ENCODE data around the gene SLCO4C1. TPM values are rescaled to one million over a fixed set of nuclear protein-coding genes. Genes with fewer than 3 reads are reported as not detected.
A peak's percentile ranks its signal among the peaks of the same experiment; 100 is the strongest.

Gene SLCO4C1
- total RNA-seq, 1 donor from 2014 or later: 18.0 TPM

DNA sequence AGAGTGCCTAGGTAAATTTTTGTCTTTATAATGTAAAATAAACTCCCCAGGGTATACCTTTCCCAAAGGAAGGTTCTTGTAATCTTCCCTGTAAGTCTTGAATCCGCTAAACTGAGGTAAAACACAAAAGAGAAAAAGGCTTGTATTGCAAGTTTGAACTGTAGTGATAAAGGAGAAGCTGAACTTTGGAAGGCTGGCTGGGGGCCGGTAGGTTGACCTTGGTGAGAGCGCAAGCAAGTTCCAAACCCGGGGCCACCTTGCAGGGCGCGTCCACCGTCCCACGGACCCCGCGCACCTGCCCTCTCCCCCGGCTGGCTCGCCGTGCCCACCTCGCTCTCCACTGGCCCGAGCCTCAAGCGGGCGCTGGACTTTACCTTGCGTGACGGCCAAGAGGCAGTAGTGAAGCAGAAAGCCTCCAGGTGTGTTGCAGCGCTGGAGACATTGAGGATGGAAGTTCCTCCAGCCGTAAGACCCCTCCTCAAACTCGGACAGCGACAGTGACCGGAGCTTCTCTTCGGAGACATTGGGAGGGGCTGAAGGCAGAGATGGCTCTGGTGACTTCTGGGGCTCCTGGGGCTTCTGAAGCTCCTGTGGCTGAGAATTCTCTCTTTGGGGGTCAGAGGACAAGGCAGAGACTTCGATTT is 428 bp downstream of the SLCO4C1 start:
- H3K36me3 Mint-ChIP-seq (ENCODE audit: low read depth, unreplicated experiment): no peaks in the 10 kb centered on the region
- no peak overlapping the region for H3K27ac Mint-ChIP-seq (ENCODE audit: unreplicated experiment)
- H3K4me1 Mint-ChIP-seq (ENCODE audit: unreplicated experiment): peaks cover 23% of the 10 kb centered on the region
- H3K27me3 Mint-ChIP-seq (ENCODE audit: unreplicated experiment): peaks cover 2% of the 10 kb centered on the region
- no peaks in the 10 kb centered on the region for H3K9me3 Mint-ChIP-seq (ENCODE audit: unreplicated experiment)
- peak overlapping the region; percentile 92 for H3K4me3 Mint-ChIP-seq (ENCODE audit: unreplicated experiment)
- peak; percentile 17 for DNase-seq (ENCODE audit: low spot score)
- TF ChIP-seq, protein P1, sequence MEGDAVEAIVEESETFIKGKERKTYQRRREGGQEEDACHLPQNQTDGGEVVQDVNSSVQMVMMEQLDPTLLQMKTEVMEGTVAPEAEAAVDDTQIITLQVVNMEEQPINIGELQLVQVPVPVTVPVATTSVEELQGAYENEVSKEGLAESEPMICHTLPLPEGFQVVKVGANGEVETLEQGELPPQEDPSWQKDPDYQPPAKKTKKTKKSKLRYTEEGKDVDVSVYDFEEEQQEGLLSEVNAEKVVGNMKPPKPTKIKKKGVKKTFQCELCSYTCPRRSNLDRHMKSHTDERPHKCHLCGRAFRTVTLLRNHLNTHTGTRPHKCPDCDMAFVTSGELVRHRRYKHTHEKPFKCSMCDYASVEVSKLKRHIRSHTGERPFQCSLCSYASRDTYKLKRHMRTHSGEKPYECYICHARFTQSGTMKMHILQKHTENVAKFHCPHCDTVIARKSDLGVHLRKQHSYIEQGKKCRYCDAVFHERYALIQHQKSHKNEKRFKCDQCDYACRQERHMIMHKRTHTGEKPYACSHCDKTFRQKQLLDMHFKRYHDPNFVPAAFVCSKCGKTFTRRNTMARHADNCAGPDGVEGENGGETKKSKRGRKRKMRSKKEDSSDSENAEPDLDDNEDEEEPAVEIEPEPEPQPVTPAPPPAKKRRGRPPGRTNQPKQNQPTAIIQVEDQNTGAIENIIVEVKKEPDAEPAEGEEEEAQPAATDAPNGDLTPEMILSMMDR (IDR thresholded peaks at IDR 0.05; ENCODE audit: unreplicated experiment): no peak

DNA sequence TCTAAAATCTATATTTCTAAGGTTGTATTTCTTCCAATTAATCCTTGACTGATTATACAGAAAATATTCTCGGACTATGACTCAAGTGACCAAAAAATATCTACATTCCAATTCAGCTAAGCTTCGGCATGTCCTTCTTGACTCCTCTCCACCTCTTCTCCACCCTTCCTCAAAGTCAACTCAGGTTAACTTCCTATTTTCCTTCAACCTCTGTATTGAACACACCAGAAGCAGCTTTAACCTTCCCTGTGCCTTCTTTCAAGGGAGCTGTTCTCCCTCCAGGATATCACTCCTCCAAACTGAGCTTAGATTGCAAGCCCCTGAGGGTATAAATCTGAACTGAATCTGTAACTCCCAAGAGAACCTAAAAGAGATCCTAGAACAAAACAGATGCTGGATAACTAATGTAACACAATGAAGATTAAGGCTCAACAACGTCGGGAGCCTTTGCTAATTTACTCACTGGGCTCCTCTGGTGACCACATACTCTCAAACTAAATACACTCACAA is 1.1 kb downstream of the SLCO4C1 start:
- Mint-ChIP-seq H3K9me3 (ENCODE audit: unreplicated experiment) (no peaks in the 10 kb centered on the region), H3K27ac (ENCODE audit: unreplicated experiment) (no peak overlapping the region), H3K4me1 (ENCODE audit: unreplicated experiment) (peaks cover 23% of the 10 kb centered on the region), H3K36me3 (ENCODE audit: low read depth, unreplicated experiment) (no peaks in the 10 kb centered on the region), H3K27me3 (ENCODE audit: unreplicated experiment) (peaks cover 2% of the 10 kb centered on the region), H3K4me3 (ENCODE audit: unreplicated experiment) (peak overlapping the region; percentile 92)
- DNase-seq (ENCODE audit: low spot score): no peak
- TF ChIP-seq, protein P1 (IDR thresholded peaks at IDR 0.05; ENCODE audit: unreplicated experiment): no peak

DNA sequence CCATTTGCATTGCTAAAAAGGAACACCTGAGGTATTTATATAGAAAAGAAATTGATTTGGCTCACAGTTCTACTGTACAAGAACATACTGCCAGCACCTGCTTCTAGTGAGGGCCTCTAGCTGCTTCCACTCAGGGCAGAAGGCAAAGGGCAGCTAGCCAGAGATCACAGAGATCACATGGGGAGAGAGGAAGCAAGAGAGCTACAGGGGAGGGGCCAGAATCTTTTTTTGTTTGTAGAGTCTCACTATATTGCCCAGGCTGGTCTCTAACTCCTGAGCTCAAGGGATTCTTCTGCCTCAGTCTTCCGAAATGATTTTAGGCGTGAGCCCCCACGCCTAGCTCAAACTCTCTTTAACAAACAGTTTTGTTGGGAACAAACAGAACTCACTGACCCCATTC is 6.1 kb downstream of the SLCO4C1 start:
- Mint-ChIP-seq H3K4me3 (ENCODE audit: unreplicated experiment) (no peak overlapping the region), H3K4me1 (ENCODE audit: unreplicated experiment) (peaks cover 9% of the 10 kb centered on the region), H3K9me3 (ENCODE audit: unreplicated experiment) (no peaks in the 10 kb centered on the region), H3K27me3 (ENCODE audit: unreplicated experiment) (no peaks in the 10 kb centered on the region), H3K27ac (ENCODE audit: unreplicated experiment) (no peak overlapping the region), H3K36me3 (ENCODE audit: low read depth, unreplicated experiment) (no peaks in the 10 kb centered on the region)
- no peak for DNase-seq (ENCODE audit: low spot score)
- TF ChIP-seq, protein P1 (IDR thresholded peaks at IDR 0.05; ENCODE audit: unreplicated experiment): no peak

DNA sequence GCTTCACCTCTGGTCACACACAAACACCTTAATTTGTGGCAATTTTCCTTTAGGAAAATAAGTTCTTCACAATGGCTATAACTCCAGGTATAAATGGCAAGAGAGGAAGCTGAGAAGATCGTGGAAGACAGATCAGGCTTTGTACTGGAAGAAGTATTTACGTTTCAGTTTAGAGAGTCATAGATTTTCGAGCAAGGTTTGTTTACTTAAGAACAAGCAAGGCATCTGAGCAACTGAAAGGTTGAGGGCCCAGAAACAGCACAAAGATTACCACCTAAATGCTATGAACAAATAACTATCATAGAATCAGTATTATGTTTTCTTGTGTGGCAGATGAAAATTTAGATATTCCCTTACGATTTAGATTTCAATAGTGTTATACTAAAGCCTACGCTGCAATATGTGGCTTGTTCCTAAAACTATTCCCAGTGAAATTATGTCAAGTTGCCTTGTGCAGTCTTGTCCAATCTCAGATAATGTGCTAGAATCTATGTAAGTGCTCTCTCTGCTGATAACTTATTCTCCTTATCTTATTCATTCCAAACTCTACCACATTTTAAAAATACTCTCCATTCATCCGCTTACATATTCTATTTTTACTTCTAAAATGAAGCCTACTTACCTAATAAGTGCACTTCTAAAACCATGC is 6.7 kb downstream of the SLCO4C1 start:
- Mint-ChIP-seq H3K27me3 (ENCODE audit: unreplicated experiment) (no peaks in the 10 kb centered on the region), H3K4me1 (ENCODE audit: unreplicated experiment) (peaks cover 4% of the 10 kb centered on the region), H3K27ac (ENCODE audit: unreplicated experiment) (no peak overlapping the region), H3K9me3 (ENCODE audit: unreplicated experiment) (no peaks in the 10 kb centered on the region), H3K36me3 (ENCODE audit: low read depth, unreplicated experiment) (no peaks in the 10 kb centered on the region), H3K4me3 (ENCODE audit: unreplicated experiment) (no peak overlapping the region)
- TF ChIP-seq, protein P1 (IDR thresholded peaks at IDR 0.05; ENCODE audit: unreplicated experiment): no peak
- no peak for DNase-seq (ENCODE audit: low spot score)

DNA sequence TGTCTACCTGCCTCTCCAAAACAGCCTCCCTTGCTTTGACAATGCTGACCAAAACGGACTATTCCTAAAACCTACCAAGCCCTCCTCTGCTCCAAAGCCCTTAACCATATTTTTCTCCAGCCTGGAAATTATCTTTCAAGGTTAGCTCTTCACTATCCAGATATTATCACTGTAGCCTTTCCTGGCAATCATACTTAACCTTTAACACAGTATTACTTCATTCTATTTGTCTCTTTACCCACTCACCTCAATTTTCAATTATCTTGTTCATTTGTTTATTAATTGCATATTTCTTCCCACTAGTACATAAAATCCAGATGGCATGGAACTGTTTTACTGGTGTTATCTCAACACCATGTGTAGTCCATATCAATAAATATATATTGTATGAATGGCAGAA is 7.5 kb downstream of the SLCO4C1 start:
- no peak overlapping the region for H3K4me3 Mint-ChIP-seq (ENCODE audit: unreplicated experiment)
- TF ChIP-seq, protein P1 (IDR thresholded peaks at IDR 0.05; ENCODE audit: unreplicated experiment): no peak
- H3K27ac Mint-ChIP-seq (ENCODE audit: unreplicated experiment): no peak overlapping the region
- no peaks in the 10 kb centered on the region for H3K27me3 Mint-ChIP-seq (ENCODE audit: unreplicated experiment)
- no peaks in the 10 kb centered on the region for H3K9me3 Mint-ChIP-seq (ENCODE audit: unreplicated experiment)
- no peaks in the 10 kb centered on the region for H3K36me3 Mint-ChIP-seq (ENCODE audit: low read depth, unreplicated experiment)
- H3K4me1 Mint-ChIP-seq (ENCODE audit: unreplicated experiment): peaks cover 8% of the 10 kb centered on the region
- no peak for DNase-seq (ENCODE audit: low spot score)

Measured in endothelial cell (in vitro differentiated cells).